ENCODE results near the gene ZMYND8. TPM values are rescaled to one million over a fixed set of nuclear protein-coding genes. Genes with fewer than 3 reads are reported as not detected.

The ZMYND8 gene
- total and polyA plus RNA-seq, 2 of the 8 experiments (the other 6 are each of a cell fraction or from before 2014, with no cell fraction given), result 50.5 to 163 TPM

DNA sequence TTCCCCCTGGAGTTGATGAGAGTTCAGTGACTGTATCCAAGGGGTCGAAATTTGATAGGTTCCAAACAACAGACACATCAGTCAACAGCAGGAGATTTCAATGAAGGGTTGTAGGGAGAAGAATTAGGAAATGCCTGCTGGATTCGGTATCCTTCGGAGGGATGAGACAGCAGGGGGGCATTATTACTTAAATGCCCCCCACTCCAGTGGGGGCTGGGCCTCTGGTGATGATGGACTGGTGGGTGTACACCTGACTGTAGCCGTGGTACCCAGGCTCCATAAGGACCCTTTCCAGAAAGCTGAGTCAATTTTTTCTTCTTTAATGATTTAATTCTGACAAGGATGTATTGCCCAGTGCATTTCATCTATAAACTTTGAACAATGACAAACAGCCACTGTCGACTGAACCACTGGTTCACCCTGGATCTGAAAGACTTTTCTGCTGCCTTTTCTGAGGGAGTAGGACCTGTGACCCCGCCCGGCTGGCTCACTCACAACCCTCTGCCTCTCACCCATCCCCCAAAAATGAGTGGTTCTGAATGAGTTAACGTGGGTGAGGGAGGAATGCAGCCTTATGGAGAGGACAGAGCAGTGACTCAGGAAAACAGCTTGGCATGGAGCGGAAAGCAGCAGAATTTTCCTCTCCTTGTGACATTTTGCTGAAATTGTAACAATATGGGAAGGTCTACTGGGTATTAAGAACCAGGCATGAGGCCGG, 41.0 kb downstream of the ZMYND8 start (continued):
- TF ChIP-seq KDM4A (IDR thresholded peaks at IDR 0.05; ENCODE audit: low read depth, low read length, severe bottlenecking) (no peak), PHF8 (conservative IDR thresholded peaks at IDR 0.05; ENCODE audit: low read depth, low read length) (no peak), SIN3A (conservative IDR thresholded peaks at IDR 0.05 in 1 of 2, IDR thresholded peaks at IDR 0.05 in 1 of 2; ENCODE audit: low read depth in 1 of 2, low read length in 2 of 2) (no peak), GTF2F1 (IDR thresholded peaks at IDR 0.05; ENCODE audit: borderline replicate concordance, low read depth, low read length) (no peak)

All from H1 (cell line).